ENCODE data around the gene ZNF474. TPM values are rescaled to one million over a fixed set of nuclear protein-coding genes. Genes with fewer than 3 reads are reported as not detected.

Gene ZNF474
- total and polyA plus RNA-seq, 2 of the 4 experiments (the other 2 are of a cell fraction) = 0.24 to 0.54 TPM

- Histone ChIP-seq H2BK20ac (ENCODE audit: low read depth, low read length) (no peak overlapping the region), H3K36me3 (ENCODE audit: control insufficient read depth, insufficient read depth, low read length) (no peaks in the 10 kb centered on the region), H4K20me1 (ENCODE audit: insufficient read depth, low read length) (no peaks in the 10 kb centered on the region), H2BK120ac (ENCODE audit: low read depth, low read length) (no peak overlapping the region), H3K18ac (ENCODE audit: low read depth, low read length) (no peak overlapping the region), H3K14ac (replicated peaks; ENCODE audit: low read depth, low read length) (no peak overlapping the region), H3K27ac (ENCODE audit: insufficient read depth, low read length) (no peak overlapping the region), H3K56ac (ENCODE audit: extremely low read depth, insufficient read depth, low read length) (no peak overlapping the region), H3K4me3 (ENCODE audit: insufficient read depth, low read depth, low read length) (no peak overlapping the region), H3K27me3 (ENCODE audit: control insufficient read depth, insufficient read depth, low read length) (no peaks in the 10 kb centered on the region), H3K79me1 (ENCODE audit: low read depth in 1 of 2, low read length in 2 of 2) (no peaks in the 10 kb centered on the region), H3K23ac (ENCODE audit: low read depth, low read length) (no peak overlapping the region), H4K8ac (ENCODE audit: low read depth in 2 of 2, low read length in 2 of 2) (no peak overlapping the region), H4K5ac (ENCODE audit: low read depth, low read length) (no peak overlapping the region), H3K4me2 (ENCODE audit: low read depth, low read length) (no peak overlapping the region), H3K9me1 (ENCODE audit: insufficient read depth, low read length) (no peaks in the 10 kb centered on the region), H3K4me1 (ENCODE audit: control insufficient read depth, insufficient read depth, low read length) (no peaks in the 10 kb centered on the region; the same call in 1 of the 2 replicates), H2AFZ (replicated peaks; ENCODE audit: low read length, poor library complexity) (no peak overlapping the region), H2AK9ac (replicated peaks; ENCODE audit: low read depth, low read length, poor library complexity) (no peak overlapping the region), H3K4ac (ENCODE audit: low read depth, low read length) (no peak overlapping the region), H3K9ac (ENCODE audit: low read depth, low read length) (no peak overlapping the region), H3K9me3 (ENCODE audit: control insufficient read depth, insufficient read depth, low read length) (no peaks in the 10 kb centered on the region), H2BK15ac (ENCODE audit: low read depth, low read length) (no peak overlapping the region), H2AK5ac (ENCODE audit: low read depth, low read length) (no peak overlapping the region), H2BK5ac (ENCODE audit: low read depth, low read length, poor library complexity, severe bottlenecking) (no peak overlapping the region), H4K91ac (ENCODE audit: insufficient read depth, low read depth, low read length) (no peak overlapping the region)
- in situ Hi-C loops (cut with MboI; ENCODE audit: low sequenced_read_pairs) = no loop called here
- dilution Hi-C loops (cut with HindIII; ENCODE audit: low sequenced_read_pairs, unreplicated experiment) = no loop called here
- intact Hi-C loops (cut with micrococcal nuclease) = no loop called here
- DNase-seq (no peak), ATAC-seq (ENCODE audit: low read depth) (no peak)
- no TSS peak for BruUV-seq (replicated peaks)
- CTCF ChIA-PET = no interaction called here
- no CpG with 5 or more reads among the region's 3 CpGs for WGBS, 2 experiments (ENCODE audit: extremely low coverage in 2 of 2, insufficient read length in 1 of 2)
- POLR2A ChIA-PET (ENCODE audit: unreplicated experiment) = no interaction called here
- TF ChIP-seq RCOR1 (IDR thresholded peaks at IDR 0.05; ENCODE audit: insufficient replicate concordance, low read length) (no peak), RFX5 (IDR thresholded peaks at IDR 0.05; ENCODE audit: low read depth, low read length) (no peak), BHLHE40 (IDR thresholded peaks at IDR 0.05; ENCODE audit: low read depth, low read length) (no peak), SMC3 (IDR thresholded peaks at IDR 0.05; ENCODE audit: low read depth, low read length) (no peak)
Measured at GRCh38 chr5:122119205-122119604, 10.1 kb upstream of the ZNF474 start.
